Endothelial cell (in vitro differentiated cells): Measurements from ENCODE around the gene SCAMP1. TPM values are rescaled to one million over a fixed set of nuclear protein-coding genes. Genes with fewer than 3 reads are reported as not detected.

Experiments
- DNase-seq: peaks from one replicate; pipeline ENCODE4 v3.0.0; 2021; ENCODE audit warnings: low spot score
- H3K27ac Mint-ChIP-seq: one replicate; pipeline ENCODE4 v1.8.0; 2021; ENCODE audit warnings: mixed read lengths, inconsistent platforms; ENCODE audit not compliant: unreplicated experiment
- H3K27me3 Mint-ChIP-seq: one replicate; pipeline ENCODE4 v1.8.0; 2021; ENCODE audit warnings: mild to moderate bottlenecking, moderate library complexity, mixed read lengths, inconsistent platforms; ENCODE audit not compliant: unreplicated experiment
- H3K36me3 Mint-ChIP-seq: one replicate; pipeline ENCODE4 v1.8.0; 2021; ENCODE audit warnings: mild to moderate bottlenecking, low read depth, mixed read lengths, inconsistent platforms; ENCODE audit not compliant: unreplicated experiment
- H3K4me1 Mint-ChIP-seq: one replicate; pipeline ENCODE4 v1.8.0; 2021; ENCODE audit warnings: mild to moderate bottlenecking, mixed read lengths, inconsistent platforms; ENCODE audit not compliant: unreplicated experiment
- H3K4me3 Mint-ChIP-seq: one replicate; pipeline ENCODE4 v1.8.0; 2021; ENCODE audit warnings: mild to moderate bottlenecking, mixed read lengths, inconsistent platforms; ENCODE audit not compliant: unreplicated experiment
- H3K9me3 Mint-ChIP-seq: one replicate; pipeline ENCODE4 v1.8.0; 2021; ENCODE audit warnings: mixed read lengths, inconsistent platforms; ENCODE audit not compliant: unreplicated experiment
- total RNA-seq: library from RNA; stranded (reverse); fragmentation: NEBNext Ultra II Directional; extraction: Animal tissue kit (Norgen Biotek cat#: 25700); gene quantifications from one replicate; pipeline ENCODE4 v1.2.1, GENCODE V29; 2021; ENCODE audit not compliant: unreplicated experiment
- TF ChIP-seq, protein P1 (sequence below): fragments of 200-600 bp; sonication (generic); IDR thresholded peaks from one replicate; pipeline ENCODE4 v1.5.0; 2021; ENCODE audit warnings: antibody characterized with exemption; ENCODE audit not compliant: unreplicated experiment

Gene SCAMP1
- total RNA-seq, 1 donor from 2014 or later, result 30.6 TPM

DNA sequence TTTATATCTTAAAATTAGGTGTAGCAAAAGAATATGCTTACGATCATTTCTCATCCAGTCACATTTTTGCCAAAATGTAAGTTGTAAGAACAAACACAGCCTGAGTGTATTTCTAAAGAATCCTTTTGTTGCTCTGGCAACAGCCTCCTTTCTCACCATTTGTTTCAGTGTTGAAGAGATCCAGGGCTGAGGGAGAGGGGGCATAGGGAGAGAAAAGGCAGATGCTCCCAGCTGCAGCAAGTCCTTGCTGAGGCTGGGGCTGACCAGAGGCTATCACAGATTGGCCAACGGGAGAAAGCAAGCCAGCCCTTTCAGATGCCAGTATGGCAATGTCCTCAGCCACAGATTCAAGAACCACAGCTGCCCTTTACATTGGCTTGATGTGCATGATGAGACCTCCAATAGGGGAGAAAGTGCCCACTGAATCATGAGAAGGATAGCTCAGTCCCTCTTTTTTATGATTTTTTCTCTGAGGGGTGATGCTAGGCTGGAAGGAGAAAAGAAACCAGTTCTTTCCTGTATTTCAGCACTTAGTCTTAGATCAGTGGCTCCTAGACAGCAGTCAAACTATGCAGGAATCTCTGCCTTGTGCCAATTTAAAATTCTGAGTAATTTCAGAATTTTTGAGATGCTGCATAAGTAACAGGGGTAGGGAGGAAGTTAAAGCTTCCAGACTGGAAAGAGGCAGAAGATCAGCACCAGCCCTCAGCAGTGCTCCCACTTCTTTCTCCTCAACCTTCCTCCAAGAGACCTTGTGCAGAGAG, 146.0 kb downstream of the SCAMP1 start:
- peaks cover 38% of the 10 kb centered on the region for H3K4me1 Mint-ChIP-seq
- no peaks in the 10 kb centered on the region for H3K9me3 Mint-ChIP-seq

GRCh38 chr5:78507531-78507930, 147.1 kb downstream of the SCAMP1 start:
- no peaks in the 10 kb centered on the region for H3K9me3 Mint-ChIP-seq
- H3K27me3 Mint-ChIP-seq, result peaks cover 4% of the 10 kb centered on the region
- TF ChIP-seq, protein P1, sequence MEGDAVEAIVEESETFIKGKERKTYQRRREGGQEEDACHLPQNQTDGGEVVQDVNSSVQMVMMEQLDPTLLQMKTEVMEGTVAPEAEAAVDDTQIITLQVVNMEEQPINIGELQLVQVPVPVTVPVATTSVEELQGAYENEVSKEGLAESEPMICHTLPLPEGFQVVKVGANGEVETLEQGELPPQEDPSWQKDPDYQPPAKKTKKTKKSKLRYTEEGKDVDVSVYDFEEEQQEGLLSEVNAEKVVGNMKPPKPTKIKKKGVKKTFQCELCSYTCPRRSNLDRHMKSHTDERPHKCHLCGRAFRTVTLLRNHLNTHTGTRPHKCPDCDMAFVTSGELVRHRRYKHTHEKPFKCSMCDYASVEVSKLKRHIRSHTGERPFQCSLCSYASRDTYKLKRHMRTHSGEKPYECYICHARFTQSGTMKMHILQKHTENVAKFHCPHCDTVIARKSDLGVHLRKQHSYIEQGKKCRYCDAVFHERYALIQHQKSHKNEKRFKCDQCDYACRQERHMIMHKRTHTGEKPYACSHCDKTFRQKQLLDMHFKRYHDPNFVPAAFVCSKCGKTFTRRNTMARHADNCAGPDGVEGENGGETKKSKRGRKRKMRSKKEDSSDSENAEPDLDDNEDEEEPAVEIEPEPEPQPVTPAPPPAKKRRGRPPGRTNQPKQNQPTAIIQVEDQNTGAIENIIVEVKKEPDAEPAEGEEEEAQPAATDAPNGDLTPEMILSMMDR, result no peak
- H3K27ac Mint-ChIP-seq, result no peak overlapping the region
- no peak for DNase-seq
- no peak overlapping the region for H3K4me3 Mint-ChIP-seq
- H3K4me1 Mint-ChIP-seq, result peaks cover 34% of the 10 kb centered on the region
- H3K36me3 Mint-ChIP-seq, result peaks cover 10% of the 10 kb centered on the region

More for the DNA sequence above, 146.0 kb downstream of the SCAMP1 start:
- DNase-seq, result no peak
- H3K4me3 Mint-ChIP-seq, result no peak overlapping the region
- H3K27ac Mint-ChIP-seq, result no peak overlapping the region
- TF ChIP-seq, protein P1, result no peak
- H3K27me3 Mint-ChIP-seq, result peaks cover 4% of the 10 kb centered on the region
- H3K36me3 Mint-ChIP-seq, result peaks cover 10% of the 10 kb centered on the region

- Mint-ChIP-seq H3K27me3 (peaks cover 4% of the 10 kb centered on the region), H3K4me3 (no peak overlapping the region), H3K27ac (no peak overlapping the region), H3K9me3 (no peaks in the 10 kb centered on the region), H3K4me1 (peaks cover 35% of the 10 kb centered on the region), H3K36me3 (peaks cover 10% of the 10 kb centered on the region)
- TF ChIP-seq, protein P1, result no peak
- no peak for DNase-seq
These were observed 147.9 kb downstream of the SCAMP1 start for GRCh38 chr5:78508186-78508765.

DNA sequence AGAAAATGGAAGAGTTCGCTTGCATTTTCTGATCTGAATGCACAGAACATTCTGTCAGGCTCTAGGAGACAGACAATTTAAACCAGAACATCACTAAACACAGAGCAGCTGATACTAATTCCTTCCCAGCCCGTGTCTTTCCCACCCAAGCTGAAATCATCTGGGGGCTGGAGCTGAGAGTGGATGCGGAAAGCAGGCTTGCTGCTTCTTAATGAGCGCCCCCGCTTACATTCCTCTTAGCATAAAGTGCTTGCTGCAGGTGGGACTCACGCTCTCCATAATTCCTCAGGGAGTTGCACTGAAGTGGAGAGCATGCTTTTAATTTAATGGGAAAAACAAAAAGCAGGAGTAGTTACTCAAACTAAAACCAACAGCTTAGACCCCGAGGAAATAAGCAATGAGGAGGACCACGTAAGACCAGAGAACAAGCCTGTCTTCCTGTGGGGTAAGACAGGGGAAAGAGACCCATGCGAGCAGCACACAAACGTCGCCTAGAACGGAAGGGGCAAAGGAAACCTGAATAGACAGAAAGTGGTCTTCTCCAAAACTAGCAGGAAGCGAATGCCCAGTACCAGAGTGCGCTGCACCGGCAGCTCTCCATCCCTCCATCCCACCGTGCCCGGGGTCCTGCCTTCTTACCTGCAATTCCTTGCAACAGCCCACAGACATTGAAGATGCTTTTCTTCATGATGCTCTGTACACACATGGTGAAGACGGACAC, 148.9 kb downstream of the SCAMP1 start:
- Mint-ChIP-seq H3K27me3 (peaks cover 4% of the 10 kb centered on the region), H3K9me3 (no peaks in the 10 kb centered on the region), H3K4me3 (peak overlapping the region; percentile 51), H3K4me1 (peaks cover 38% of the 10 kb centered on the region), H3K27ac (no peak overlapping the region), H3K36me3 (peaks cover 15% of the 10 kb centered on the region)
- no peak for DNase-seq
- TF ChIP-seq, protein P1, result no peak
